ENCODE data around the gene RAD23A.

Gene RAD23A

GRCh38 chr19:12935071-12935470, 10.6 kb upstream of the RAD23A start:
- DNase-seq: no peak
- Histone ChIP-seq H3K27me3 (ENCODE audit: insufficient read depth, low read depth, severe bottlenecking) (no peaks in the 10 kb centered on the region), H3K9me3 (ENCODE audit: severe bottlenecking) (no peaks in the 10 kb centered on the region), H3K4me3 (ENCODE audit: low read depth, low read length) (no peak overlapping the region), H3K27ac (no peak overlapping the region), H3K36me3 (peaks cover 29% of the 10 kb centered on the region)
- no peak for TF ChIP-seq CTCF (IDR thresholded peaks at IDR 0.05; ENCODE audit: low read depth, low read length)

GRCh38 chr19:12936582-12936981, 9.1 kb upstream of the RAD23A start:
- Histone ChIP-seq H3K27ac (peak overlapping the region; percentile 98), H3K9me3 (ENCODE audit: severe bottlenecking) (no peaks in the 10 kb centered on the region), H3K27me3 (ENCODE audit: insufficient read depth, low read depth, severe bottlenecking) (no peaks in the 10 kb centered on the region), H3K36me3 (peaks cover 35% of the 10 kb centered on the region), H3K4me3 (ENCODE audit: low read depth, low read length) (no peak overlapping the region)
- no peak for DNase-seq
- no peak for TF ChIP-seq CTCF (IDR thresholded peaks at IDR 0.05; ENCODE audit: low read depth, low read length)

GRCh38 chr19:12937093-12937926, 8.4 kb upstream of the RAD23A start:
- no peak for TF ChIP-seq CTCF (IDR thresholded peaks at IDR 0.05; ENCODE audit: low read depth, low read length)
- H3K27me3 ChIP-seq (ENCODE audit: insufficient read depth, low read depth, severe bottlenecking): no peaks in the 10 kb centered on the region
- peak overlapping the region; percentile 60 for H3K4me3 ChIP-seq (ENCODE audit: low read depth, low read length)
- peak; percentile 79 for DNase-seq
- H3K36me3 ChIP-seq: peaks cover 42% of the 10 kb centered on the region
- peak overlapping the region; percentile 98 for H3K27ac ChIP-seq
- H3K9me3 ChIP-seq (ENCODE audit: severe bottlenecking): no peaks in the 10 kb centered on the region

GRCh38 chr19:12937927-12938778, 7.5 kb upstream of the RAD23A start, which contains the start of gene CALR:
TSS of gene CALR (plus strand) at chr19:12938609. CDS start at chr19:12938680, 71 bp downstream.
- peak within 1 kb of the TSS; percentile 98 for H3K27ac ChIP-seq
- no peaks in the 10 kb centered on the region for H3K9me3 ChIP-seq (ENCODE audit: severe bottlenecking)
- peak; percentile 99 for DNase-seq
- no peaks in the 10 kb centered on the region for H3K27me3 ChIP-seq (ENCODE audit: insufficient read depth, low read depth, severe bottlenecking)
- peaks cover 50% of the 10 kb centered on the region for H3K36me3 ChIP-seq
- no peak for TF ChIP-seq CTCF (IDR thresholded peaks at IDR 0.05; ENCODE audit: low read depth, low read length)
- peak within 1 kb of the TSS; percentile 92 for H3K4me3 ChIP-seq (ENCODE audit: low read depth, low read length)

GRCh38 chr19:12938779-12939601, 6.7 kb upstream of the RAD23A start:
- H3K27me3 ChIP-seq (ENCODE audit: insufficient read depth, low read depth, severe bottlenecking): no peaks in the 10 kb centered on the region
- no peaks in the 10 kb centered on the region for H3K9me3 ChIP-seq (ENCODE audit: severe bottlenecking)
- H3K36me3 ChIP-seq: peaks cover 53% of the 10 kb centered on the region
- peak; percentile 53 for DNase-seq
- peak overlapping the region; percentile 98 for H3K27ac ChIP-seq
- 0 out of 2 replicates have a peak, but pooled peaks have one; percentile 7 for TF ChIP-seq CTCF (IDR thresholded peaks at IDR 0.05; ENCODE audit: low read depth, low read length)
- peak overlapping the region; percentile 92 for H3K4me3 ChIP-seq (ENCODE audit: low read depth, low read length)
